C4-2B (cell line): Measurements from ENCODE around the gene MAP3K14.

Experiments used
- ZFX ChIP-seq: fragments of 450-650 bp; IDR thresholded peaks from 2 replicates; pipeline ENCODE4 v1.6.1; 2017
- TF ChIP-seq, protein P1 (sequence below): fragments of 450-650 bp; conservative IDR thresholded peaks from 2 replicates; pipeline ENCODE4 v1.5.1; 2017; ENCODE audit warnings: mild to moderate bottlenecking

DNA sequence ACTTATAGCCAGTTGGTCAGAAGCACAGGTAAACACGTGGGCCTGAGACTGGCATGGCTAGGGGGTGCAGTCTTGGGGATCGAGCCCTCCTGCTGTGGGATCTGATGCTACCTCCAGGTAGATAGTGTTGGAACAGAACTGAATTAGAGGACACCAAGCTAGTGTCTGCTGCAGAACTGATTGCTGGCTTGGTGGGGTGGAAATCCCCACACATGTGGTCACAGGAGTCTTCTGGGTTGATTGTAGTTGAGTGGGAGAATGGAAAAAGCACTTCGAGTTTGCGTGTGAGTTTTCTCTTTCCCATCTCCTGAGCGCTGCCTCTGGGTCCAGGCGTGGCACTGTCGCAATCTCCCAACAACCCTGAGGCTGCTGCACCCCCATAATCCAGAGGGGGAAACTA is 46.9 kb downstream of the MAP3K14 start:
- TF ChIP-seq, protein P1, sequence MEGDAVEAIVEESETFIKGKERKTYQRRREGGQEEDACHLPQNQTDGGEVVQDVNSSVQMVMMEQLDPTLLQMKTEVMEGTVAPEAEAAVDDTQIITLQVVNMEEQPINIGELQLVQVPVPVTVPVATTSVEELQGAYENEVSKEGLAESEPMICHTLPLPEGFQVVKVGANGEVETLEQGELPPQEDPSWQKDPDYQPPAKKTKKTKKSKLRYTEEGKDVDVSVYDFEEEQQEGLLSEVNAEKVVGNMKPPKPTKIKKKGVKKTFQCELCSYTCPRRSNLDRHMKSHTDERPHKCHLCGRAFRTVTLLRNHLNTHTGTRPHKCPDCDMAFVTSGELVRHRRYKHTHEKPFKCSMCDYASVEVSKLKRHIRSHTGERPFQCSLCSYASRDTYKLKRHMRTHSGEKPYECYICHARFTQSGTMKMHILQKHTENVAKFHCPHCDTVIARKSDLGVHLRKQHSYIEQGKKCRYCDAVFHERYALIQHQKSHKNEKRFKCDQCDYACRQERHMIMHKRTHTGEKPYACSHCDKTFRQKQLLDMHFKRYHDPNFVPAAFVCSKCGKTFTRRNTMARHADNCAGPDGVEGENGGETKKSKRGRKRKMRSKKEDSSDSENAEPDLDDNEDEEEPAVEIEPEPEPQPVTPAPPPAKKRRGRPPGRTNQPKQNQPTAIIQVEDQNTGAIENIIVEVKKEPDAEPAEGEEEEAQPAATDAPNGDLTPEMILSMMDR, result no peak
- no peak for TF ChIP-seq ZFX
